Stimulated activated CD8-positive, alpha-beta memory T cell treated with anti-CD3 and anti-CD28 coated beads, Interleukin-4, amount 100 ng/mL, for 1 hour (primary cell): ENCODE measurements around the gene EMP2.
A peak's percentile ranks its signal among the peaks of the same experiment; 100 is the strongest.
"Not testable (repeated sequence)": the region's sequence is repeated elsewhere in the genome, so short reads cannot be mapped to it uniquely, and the experiment has no call there.

Experiments used
- DNase-seq, 2 donors: peaks; one replicate each; pipeline ENCODE4 v3.0.0-alpha.2; 2020; ENCODE audit warnings: low read depth in 2 of 2, low spot score in 1 of 2

The EMP2 gene

DNA sequence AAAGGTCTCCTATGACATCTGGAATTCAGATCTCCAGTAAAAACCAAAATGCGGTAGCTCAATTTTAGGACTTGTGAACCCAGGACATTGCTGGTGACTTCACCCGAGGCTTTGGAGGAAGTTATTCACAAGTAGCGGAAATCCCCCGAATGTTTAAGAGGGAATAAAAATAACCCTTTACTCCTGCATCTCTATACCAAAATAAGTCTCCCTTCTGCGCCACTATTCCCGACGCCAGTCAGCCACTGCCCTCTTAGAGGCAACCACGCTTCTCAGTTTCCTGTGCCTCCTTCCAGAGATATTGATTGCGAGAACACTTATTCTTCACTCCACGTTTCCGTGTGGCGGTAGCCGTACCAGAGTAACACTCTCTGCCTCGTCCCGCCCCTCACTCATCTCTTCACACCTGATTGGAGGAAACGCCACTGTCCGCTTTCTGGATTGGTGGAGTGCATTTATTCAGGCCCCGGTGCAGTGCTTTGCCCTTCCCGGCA, 27.4 kb downstream of the EMP2 start:
- DNase-seq = peak in 1 of 2 donors; percentile 10

DNA sequence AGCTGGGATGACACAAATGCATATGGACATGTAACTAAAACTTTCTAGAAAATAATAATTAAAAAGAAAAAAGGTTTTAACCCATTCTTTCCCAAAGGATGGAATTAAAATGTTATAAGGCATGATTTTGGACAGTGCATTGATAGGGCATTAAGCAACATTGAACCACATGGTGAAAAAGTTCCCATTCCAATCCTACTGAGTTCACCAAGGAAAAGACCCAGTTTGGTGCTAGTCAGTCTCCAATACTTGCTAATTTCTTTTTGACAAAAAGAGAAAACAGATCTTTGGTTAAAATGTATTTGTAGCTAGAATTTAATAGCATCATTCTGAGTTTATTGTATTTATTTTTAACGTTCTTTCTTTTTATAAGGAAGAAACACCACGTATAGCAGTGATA, 28.1 kb downstream of the EMP2 start:
- no peak for DNase-seq

DNA sequence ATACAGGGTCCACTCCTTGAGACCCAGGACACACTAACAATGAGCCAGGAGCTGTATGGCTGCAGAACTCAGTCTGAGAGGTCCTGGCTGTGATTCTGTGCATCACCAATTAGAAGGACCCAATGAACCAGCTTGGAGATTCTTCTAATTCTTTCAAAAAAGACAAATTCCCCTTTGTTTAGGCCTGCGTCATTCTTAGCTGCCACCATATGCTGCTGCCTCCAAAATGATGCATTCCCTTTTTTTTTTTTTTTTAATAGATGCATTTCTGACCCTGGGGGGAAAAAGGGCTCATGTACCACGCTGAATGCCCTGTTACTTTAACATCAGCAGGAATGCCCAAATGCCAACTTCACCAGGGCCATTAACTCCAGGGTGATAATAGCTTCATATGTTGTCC, 28.5 kb downstream of the EMP2 start:
- DNase-seq = no peak

DNA sequence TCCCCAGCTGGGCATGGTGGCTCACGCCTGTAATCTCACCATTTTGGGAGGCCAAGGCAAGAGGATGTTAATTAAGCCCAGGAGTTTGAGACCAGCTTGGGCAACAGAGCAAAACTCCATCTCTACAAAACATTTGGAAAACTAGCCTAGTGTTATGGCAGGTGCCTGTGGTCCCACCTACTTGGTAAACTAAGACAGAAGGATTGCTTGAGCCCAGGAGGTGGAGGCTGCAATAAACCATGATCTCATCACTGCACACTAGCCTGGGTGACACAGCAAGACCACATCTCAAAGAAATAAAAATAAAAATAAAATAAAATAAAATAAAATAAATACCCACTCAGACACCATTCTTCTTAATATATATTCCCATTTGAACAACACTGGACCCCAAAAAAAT, 32.0 kb downstream of the EMP2 start:
- DNase-seq = no peak

DNA sequence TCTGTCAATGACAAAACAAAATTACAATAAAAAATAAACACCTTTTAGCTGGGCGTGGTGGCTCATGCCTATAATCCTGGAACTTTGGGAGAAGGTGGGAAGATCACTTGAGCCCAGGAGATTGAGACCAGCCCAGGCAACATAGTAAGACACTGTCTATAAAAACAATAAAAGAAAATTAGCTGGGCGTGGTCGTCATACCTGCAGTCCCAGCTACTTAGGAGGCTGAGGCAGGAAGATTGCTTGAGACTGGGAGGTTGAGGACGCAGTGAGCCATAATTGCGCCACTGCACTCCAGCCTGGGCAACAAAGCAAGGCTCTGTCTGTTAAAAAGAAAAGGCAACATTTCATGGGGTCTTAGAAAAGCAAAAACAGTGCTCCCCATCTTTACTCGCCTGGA, 32.7 kb downstream of the EMP2 start:
- no peak for DNase-seq

DNA sequence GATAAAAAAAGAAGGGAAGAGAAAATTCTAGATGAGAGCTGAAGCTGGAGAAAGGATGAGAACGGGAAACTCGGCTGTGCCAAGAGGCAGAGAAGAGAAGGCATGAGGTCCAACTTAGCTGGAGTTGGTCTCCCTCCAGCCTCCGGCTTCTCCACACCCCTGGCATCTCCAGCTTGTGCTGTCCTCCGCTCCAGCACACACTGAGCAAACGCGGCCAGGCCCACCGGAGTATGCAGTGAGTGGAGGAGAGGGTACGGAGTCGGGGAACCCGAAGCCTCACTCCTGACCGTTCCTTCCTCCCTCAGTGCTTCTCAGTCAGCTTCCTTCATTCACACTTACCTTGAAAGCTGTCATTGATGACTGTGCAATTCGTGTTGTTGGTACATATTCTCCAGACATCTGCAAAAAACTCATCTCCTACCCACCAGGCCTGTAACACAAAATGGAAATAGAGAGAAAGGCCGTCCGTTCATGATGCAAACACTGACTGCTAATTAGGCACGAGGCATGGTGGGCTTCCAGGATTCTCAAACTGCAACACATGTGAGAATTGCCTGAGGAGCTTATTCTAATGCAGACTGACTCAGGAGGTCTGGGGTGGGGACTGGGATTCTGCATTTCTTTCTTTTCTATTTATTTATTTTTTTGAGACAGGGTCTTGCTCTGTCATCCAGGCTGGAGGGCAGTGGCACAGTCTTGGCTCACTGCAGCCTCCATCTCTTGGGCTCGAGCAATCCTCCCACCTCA, 37.0 kb downstream of the EMP2 start:
- DNase-seq = no peak

DNA sequence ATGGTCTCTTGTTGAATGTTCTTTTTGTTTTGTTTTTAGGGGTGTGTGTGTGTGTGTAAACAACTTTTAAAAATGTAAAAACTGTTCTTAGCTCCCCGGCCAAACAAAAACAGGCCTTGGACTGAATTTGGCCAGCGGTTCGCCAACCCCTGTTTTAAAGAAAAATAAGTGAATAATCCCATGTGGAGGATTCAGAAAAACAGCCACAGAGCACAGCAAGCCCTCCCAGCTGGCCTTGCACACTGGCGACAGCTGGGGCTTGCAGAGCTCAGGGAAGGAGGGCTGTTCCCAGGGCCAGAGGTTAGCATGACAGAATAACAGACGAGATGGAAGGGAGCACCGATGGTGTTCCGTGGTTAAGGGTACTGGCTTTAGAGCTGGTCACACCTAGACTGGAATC, 39.0 kb downstream of the EMP2 start:
- DNase-seq = no peak

DNA sequence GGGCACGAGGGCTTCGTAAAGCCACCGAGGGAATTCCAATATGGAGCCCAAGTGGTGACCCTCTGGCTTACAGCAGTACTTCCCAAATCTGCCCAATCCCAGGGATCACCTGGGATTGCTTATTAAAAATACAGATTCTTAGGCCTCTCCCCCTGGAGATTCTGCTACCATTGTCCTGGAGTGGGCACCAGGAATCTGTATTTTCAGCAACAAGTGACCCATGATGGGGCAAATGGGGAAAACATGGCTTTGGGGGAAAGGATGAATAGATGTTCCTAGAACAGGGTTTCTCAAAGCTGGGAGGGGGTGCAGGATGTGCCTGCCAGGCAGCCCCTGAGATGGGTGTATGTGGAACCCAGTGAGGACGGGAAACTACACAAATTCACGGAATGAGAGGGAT, 40.6 kb downstream of the EMP2 start:
- DNase-seq = no peak

DNA sequence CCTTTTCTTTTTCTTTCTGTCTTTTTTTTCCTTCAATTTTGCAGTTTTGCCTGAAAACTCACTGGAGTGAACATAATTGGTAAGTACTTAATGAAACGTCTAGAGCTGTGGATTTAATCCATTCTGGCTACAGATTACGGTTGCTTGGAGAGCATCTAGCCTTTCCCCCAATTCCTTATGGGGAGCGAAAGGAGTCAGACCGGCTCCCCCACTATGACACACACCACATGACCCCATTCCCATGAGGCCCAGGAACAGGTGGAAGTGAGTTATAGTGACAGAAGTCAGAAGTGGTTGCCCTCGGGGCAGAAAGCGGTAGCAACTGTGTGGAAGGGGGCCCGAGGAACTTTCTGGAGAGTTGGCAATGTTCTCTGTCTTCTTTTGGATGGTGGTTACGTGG, 41.2 kb downstream of the EMP2 start:
- no peak for DNase-seq

DNA sequence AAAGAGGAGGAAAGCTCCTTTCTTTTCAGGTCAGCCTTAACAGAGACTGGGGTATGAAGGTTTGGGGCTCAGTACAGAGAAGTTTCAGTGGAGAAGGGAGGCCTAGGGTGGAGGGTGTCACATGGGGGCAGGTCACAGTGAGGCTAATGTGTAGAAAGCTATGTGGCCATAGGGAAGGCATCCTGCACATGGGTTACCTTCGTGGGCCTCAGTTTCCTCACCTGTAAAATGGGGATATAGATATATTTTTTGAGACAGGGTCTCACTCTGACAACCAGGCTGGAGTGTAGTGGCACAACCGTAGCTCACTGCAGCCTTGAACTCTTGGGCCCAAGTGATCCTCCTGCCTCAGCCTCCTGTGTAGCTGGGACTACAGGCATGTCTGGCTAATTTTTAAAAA, 41.8 kb downstream of the EMP2 start:
- DNase-seq = no peak

DNA sequence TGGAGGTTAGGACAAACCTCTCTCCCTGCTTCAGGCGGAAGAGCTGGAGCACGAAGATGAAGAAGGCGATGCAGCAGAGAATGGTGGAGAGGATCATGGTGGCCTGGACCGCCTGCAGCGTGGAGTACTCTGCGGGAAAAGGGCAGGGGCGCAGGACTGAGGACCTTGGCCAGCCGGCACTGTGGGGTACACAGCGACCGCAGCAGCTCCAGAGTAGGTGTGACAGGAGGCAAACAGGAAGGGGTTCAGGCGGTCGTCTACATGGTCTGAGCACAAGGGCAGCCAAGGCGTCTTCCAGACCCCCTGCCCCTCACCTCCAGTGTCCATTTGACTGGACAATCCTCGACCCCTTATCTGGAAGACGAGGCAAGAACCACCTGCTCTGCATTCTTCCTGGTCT, 42.5 kb downstream of the EMP2 start:
- DNase-seq = no peak

DNA sequence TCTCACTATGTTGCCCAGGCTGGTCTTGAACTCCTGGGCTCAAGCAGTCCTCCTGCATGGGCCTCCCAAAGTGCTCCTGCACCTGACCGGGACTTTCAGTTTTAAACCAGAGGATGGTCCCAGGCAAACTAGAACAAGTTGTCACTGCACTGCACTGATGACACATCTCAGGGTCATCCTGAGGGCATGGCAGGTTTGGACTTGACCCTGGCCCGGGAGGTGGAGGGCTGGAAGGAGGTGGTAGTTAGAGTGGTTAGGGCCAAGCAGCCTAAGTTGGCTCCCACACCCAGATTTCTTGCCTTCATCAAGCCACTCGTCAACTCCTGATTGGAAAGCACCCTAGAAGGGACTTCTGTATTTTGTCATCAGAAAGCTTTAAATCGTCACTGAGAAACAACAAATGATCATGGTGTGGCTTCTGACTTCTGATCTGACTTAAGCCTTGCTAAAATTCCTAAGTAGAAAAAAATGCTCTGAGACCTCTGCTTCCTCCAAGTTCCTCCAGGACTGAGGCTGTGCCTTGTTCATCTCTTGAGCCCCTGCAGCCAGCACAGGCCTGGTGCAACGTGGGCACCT, 43.5 kb downstream of the EMP2 start:
- no peak for DNase-seq

DNA sequence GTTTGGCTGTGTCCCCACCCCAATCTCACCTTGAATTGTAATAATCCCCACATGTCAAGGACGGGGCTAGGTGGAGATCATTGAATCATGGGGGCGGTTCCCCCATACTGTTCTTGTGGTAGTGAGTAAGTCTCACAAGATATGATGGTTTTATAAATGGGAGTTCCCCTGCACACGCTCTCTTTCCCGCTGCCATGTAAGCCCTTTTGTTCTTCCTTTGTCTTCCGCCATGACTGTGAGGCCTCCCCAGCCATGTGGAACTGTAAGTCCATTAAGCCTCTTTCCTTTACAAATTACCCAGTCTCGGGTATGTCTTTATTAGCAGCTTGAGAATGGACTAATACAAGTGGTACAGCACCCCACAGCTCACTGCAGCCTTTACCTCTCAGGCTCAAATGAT, 44.1 kb downstream of the EMP2 start:
- DNase-seq = not testable (repeated sequence)

DNA sequence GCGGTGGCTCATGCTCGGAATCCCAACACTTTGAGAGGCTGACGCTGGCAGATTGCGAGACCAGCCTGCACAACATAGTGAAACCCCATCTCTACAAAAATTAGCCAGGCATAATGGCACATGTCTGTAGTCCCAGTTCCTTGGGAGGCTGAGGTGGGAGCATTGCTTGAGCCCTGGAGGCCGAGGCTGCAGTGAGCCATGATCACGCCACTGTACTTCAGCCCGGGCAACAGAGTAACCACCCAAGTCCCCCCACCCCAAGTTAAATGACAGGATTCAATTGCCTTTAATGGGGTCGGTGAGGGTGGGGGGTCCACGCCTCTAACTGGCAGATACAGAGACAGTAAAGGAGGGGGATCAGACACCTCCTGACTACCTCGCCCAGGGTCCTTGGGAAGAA, 44.9 kb downstream of the EMP2 start:
- DNase-seq = no peak

DNA sequence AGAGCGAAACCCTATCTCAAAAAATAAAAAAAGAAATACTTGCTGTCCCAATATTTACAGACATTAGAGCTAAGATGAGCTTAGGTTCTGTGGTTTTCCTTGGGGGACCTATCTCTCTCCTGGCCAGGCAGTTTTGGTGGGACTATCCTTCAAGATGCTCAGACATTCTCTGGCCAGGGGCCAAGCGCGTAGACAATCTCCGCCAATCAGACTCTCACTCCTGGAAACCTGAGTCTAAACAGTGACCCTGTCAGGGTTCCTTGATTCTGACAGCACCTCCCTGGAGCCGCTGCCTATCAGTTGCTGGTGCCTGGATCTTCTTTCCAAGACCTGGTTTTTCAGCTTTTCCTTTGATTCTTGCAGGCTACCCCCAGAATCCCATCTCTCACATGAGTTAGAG, 45.6 kb downstream of the EMP2 start:
- no peak for DNase-seq

DNA sequence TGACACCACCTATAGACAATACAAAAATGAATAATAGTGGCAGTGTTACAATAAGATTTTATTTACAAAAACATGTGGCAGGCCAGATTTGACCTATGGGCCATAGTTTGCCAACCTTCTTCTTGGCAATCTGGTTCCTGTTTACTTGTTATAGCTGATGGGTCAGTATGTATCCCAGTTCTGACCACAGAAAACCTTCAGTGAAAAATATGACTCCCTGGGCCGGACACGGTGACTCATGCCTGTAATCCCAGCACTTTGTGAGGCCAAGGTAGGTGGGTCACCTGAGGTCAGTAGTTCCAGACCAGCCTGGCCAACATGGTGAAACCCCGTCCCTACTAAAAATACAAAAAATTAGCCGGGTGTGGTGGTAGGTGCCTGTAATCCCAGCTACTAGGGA, 46.8 kb downstream of the EMP2 start:
- not testable (repeated sequence) for DNase-seq

DNA sequence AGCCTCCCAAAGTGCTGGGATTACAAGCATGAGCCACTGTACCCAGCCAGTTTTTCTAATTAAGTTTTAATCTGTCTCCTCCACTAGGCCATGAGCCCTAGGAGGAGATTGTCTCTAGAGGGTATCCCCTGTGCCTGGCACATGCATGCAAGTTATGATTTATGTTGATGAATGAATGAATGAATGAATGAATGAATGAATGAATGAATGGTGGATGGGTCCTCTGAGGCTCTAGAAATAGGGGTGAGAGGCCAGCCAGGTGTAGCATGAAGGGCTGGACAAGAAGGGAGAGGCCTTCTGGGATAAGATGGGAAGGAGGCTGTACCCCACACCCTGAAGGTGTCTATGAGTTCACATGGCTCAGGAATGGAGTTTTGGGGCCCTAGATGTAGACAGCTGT, 48.8 kb downstream of the EMP2 start:
- no peak for DNase-seq

DNA sequence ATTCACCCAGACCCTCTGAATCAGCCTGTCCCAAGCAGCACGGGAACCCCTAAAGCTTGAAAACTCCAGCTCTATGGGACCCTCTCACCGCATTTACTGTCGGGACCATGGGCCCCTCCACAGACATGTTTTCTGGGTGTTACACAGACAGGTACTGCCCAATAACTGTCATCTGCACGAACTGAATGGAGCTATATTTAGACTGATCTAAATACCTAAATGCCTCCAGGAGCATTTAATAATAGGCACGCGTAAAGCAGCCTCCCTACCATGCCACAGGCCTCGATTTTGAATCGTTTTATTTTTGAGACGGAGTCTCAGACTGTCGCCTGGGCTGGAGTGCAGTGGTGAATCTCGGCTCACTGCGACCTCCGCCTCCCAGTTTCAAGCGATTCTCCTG, 49.7 kb downstream of the EMP2 start:
- DNase-seq = no peak

DNA sequence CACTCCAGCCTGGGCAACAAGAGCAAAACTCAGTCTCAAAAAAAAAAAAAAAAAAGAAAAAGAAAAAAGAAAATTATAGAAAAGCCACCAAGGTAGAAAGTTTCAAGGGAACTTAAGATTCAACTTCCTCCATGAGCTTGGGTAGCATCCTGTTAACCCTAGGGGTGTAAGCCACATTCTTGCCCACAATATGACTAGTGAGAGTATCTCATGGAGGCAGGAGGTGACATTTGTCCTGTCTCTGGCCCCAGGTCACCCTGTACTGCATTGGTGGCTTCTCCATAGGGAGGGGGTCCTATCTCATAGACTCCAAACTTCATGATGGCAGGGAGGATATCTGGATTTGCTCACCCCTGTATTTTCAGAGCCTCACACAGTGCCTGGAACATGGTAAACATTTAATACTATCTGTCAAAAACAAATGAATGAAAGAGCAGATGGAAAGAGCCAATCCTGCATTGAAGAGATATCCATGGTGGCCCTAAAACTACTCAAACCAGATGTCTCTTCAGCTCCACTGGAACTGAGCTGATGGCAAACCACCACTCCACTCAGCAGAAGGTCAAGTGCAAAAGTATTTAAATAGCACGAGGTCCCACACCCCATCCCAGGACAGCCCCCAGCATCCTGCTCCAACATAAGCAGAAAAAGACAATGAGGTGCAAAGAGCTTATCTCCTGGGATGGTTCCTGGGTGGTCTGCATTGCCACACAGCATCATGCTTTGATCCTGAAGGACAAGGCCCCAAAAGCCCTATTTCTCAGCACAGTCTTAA, 50.3 kb downstream of the EMP2 start:
- DNase-seq = no peak

DNA sequence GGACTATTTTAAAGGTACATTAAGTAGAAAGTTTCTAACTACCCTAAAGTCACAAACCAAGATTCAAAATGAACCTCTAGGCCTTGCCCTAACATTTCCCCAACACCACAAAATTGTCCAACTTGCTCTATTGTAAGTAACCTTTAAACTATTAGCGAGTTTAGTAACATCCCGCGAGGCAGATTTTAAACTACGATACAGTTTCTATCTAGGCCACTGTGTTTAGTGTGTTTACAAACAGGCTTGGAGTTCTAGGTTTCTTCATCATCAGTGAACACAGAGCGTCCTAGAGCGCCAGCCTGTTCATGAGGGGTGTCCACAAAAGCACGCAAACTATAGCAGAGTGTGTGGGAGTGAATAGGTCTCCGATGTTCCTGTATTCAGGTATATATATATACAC, 51.8 kb downstream of the EMP2 start:
- DNase-seq = no peak

DNA sequence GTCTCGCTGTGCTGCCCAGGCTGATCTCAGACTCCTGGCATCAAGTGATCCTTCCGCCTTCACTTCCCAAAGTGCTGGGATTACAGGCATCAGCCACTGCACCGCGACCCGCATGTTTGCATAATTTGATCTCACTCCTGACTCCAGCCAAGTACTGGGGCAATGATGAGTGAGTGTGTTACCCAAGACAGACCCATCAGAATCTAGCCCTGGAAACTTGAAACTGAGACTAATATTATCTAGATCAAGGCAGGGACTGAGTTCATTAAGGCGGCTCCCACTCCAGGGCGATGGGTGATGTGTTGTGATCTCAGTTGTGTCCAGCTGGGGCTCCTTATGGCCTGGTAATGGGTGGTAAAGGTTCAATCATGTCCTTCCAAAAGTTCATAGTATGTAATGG, 53.4 kb downstream of the EMP2 start:
- no peak for DNase-seq

DNA sequence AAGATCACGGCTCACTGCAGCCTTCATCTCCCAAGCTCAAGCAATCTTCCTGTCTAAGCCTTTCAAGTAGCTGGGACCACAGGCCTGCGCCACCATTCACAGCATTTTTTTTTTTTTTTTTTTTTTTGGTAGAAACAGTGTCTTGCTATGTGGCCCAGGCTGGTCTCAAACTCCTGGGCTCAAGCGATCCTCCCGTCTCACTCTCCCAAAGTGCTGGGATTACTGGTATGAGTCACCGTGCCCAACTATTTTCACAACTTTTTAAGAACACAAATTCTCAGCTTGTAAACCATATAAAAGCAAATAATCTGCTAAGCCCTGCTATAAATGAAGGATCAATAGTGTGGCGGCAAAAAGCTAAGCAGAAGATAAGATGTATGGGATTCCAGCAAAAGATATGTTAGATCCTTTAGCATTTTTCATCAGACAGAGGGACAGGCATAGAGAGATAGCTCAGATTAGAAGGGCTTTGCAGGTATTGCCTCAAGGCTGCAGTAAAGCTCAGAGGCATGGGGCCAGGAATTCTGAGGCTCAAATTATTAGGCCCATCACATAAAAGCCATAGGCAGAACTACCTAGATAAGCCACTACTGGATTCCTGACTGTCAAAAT, 55.1 kb downstream of the EMP2 start:
- DNase-seq = no peak
